Epithelial cell of prostate (primary cell): ENCODE data around the gene NOD1.

Experiments used
- DNase-seq: peaks from one replicate; pipeline ENCODE4 v3.0.0-alpha.2; 2011; ENCODE audit warnings: low read depth, low spot score
- H3K27ac ChIP-seq: fragments of 450-650 bp; 2 replicates; pipeline ENCODE4 v1.5.1; 2017; ENCODE audit warnings: mild to moderate bottlenecking

NOD1 gene

DNA sequence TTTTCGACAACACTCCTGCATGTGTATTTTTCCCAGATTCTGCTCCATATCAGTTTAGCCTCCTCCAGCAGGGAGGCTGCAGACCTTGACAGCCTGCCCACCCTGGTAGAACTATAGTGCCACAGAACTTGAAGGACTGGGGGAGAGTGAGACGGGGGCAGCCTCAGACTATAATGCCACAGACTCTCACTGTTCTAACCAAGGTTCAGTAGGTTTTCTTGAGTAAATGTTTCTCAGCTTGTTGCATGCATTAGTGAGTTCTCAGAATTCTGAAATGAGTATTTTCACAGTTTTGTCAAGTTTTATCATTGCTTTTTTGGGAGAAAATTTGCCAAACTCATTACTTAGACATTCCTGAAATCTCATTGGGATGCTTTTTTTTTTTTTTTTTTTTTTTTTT, 98.3 kb downstream of the NOD1 start:
- no peak for DNase-seq
- no peak overlapping the region for H3K27ac ChIP-seq

DNA sequence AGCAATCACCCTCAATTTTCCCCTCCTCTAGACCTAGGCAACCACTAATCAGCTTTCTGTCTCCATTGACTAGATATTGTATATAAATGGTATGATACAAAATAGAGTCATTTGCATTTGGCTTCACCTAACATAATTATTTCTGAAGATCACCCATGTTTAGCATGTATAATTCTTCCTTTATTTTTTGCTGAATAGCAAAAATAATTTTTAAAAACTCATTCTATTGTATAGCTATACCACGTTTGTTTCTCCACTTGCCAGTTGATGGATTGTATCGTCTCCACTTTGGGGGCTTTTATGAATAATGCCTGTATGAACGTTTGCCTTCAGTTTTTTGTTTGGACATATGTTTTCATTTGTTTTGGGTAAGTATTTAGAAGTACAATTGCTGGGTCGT, 98.8 kb downstream of the NOD1 start:
- H3K27ac ChIP-seq: no peak overlapping the region
- no peak for DNase-seq

GRCh38 chr7:30379131-30379530, 99.5 kb downstream of the NOD1 start:
- DNase-seq: no peak
- H3K27ac ChIP-seq: no peak overlapping the region

DNA sequence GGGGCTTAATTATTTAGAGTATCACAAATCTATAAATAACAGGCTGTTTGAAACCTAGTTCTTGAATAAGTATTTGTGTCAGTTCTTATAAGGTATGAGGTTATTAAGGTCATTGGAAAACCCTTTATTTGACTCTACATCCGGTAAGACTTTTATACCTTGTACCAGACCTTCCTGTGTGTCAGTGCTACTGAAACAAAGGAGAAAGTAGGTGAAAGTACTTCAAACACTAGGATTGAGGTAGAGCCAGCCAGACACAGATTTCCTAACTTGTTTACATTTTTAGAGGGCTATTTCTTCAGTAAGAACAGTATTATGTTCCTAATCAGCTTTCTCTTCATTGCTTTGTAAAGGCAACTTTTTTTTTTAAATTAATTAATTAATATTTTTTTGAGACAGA, 100.3 kb downstream of the NOD1 start:
- no peak overlapping the region for H3K27ac ChIP-seq
- no peak for DNase-seq
